HEK293 (cell line): ENCODE data around the gene CWF19L2.

ENCODE experiments used
- CTCF ChIA-PET: fragments of 350-600 bp; formaldehyde crosslinking; extraction: SDS; loops from one replicate; lab custom pipeline; 2021; ENCODE audit warnings: antibody characterized with exemption; lab: Yijun Ruan, JAX
- POLR2A ChIA-PET: fragments of 300-600 bp; formaldehyde crosslinking; extraction: SDS; loops from one replicate; lab custom pipeline; 2020; ENCODE audit warnings: antibody characterized with exemption, inconsistent platforms; lab: Yijun Ruan, JAX
- H3K27ac ChIP-seq: fragments of 200-500 bp; sonication (Bioruptor generic); 2 replicates; pipeline ENCODE4 v1.5.1; 2014; ENCODE audit warnings: low read depth, low read length, control low read depth, inconsistent platforms; ENCODE audit errors: extremely low read depth
- H3K36me3 ChIP-seq, 2 experiments: fragments of 200-500 bp in 1 of 2; sonication (Bioruptor generic) in 1 of 2; 1 replicate in 1 of 2; 2 replicates in 1 of 2; pipeline ENCODE4 v1.5.1; 2014 to 2017; ENCODE audit warnings: inconsistent platforms in 2 of 2, low read length in 2 of 2; ENCODE audit not compliant: control insufficient read depth in 2 of 2, insufficient read depth in 1 of 2
- H3K4me1 ChIP-seq: fragments of 200-500 bp; sonication (Bioruptor generic); 2 replicates; pipeline ENCODE4 v1.5.1; 2014; ENCODE audit warnings: mild to moderate bottlenecking, low read length, inconsistent platforms; ENCODE audit not compliant: control insufficient read depth, insufficient read depth
- H3K4me3 ChIP-seq: 2 replicates; pipeline ENCODE4 v1.5.1; 2011; ENCODE audit warnings: low read depth, mild to moderate bottlenecking, control low read depth, low read length, moderate library complexity
- H3K9me3 ChIP-seq: fragments of 200-500 bp; sonication (Bioruptor generic); 2 replicates; pipeline ENCODE4 v1.5.1; 2014; ENCODE audit warnings: low read depth, low read length, inconsistent platforms; ENCODE audit not compliant: control insufficient read depth, insufficient read depth
- FEZF1 ChIP-seq: fragments of 450-650 bp; formaldehyde crosslinking; IDR thresholded peaks from 2 replicates; pipeline ENCODE4 v1.5.1; 2016; ENCODE audit warnings: missing biosample characterization, missing genetic modification characterization
- GLI4 ChIP-seq: fragments of 450-650 bp; formaldehyde crosslinking; IDR thresholded peaks from 2 replicates; pipeline ENCODE4 v1.5.1; 2016; ENCODE audit warnings: missing biosample characterization, missing genetic modification characterization
- IKZF3 ChIP-seq: fragments of 450-650 bp; IDR thresholded peaks from 2 replicates; pipeline ENCODE4 v1.5.0; 2018; ENCODE audit warnings: missing biosample characterization, mild to moderate bottlenecking, missing genetic modification characterization, moderate library complexity
- KLF10 ChIP-seq: fragments of 450-650 bp; IDR thresholded peaks from 2 replicates; pipeline ENCODE4 v1.5.1; 2018; ENCODE audit warnings: missing biosample characterization, mild to moderate bottlenecking, missing genetic modification characterization
- RBAK ChIP-seq: fragments of 450-650 bp; formaldehyde crosslinking; IDR thresholded peaks from 2 replicates; pipeline ENCODE4 v1.5.1; 2016; ENCODE audit warnings: missing biosample characterization, missing genetic modification characterization
- REST ChIP-seq: fragments of 450-650 bp; formaldehyde crosslinking; IDR thresholded peaks from 2 replicates; pipeline ENCODE4 v1.5.1; 2016; ENCODE audit warnings: missing biosample characterization, missing genetic modification characterization
- TCF7L2 ChIP-seq: IDR thresholded peaks from 2 replicates; pipeline ENCODE4 v1.6.1; 2011; ENCODE audit warnings: low read depth, mild to moderate bottlenecking, inconsistent platforms, low read length, moderate library complexity, borderline replicate concordance
- ZBTB1 ChIP-seq: fragments of 450-650 bp; formaldehyde crosslinking; IDR thresholded peaks from 2 replicates; pipeline ENCODE4 v1.5.1; 2016; ENCODE audit warnings: missing biosample characterization, missing genetic modification characterization
- ZFP3 ChIP-seq: fragments of 450-650 bp; formaldehyde crosslinking; IDR thresholded peaks from 2 replicates; pipeline ENCODE4 v1.5.1; 2016; ENCODE audit warnings: low read depth, missing biosample characterization, missing genetic modification characterization
- ZNF121 ChIP-seq: fragments of 450-650 bp; formaldehyde crosslinking; IDR thresholded peaks from 2 replicates; pipeline ENCODE4 v1.5.1; 2016; ENCODE audit warnings: missing biosample characterization, missing genetic modification characterization
- ZNF16 ChIP-seq: fragments of 450-650 bp; formaldehyde crosslinking; IDR thresholded peaks from 2 replicates; pipeline ENCODE4 v1.5.1; 2016; ENCODE audit warnings: low read depth, missing biosample characterization, missing genetic modification characterization
- ZNF214 ChIP-seq: fragments of 450-650 bp; formaldehyde crosslinking; IDR thresholded peaks from 2 replicates; pipeline ENCODE4 v1.5.1; 2017; ENCODE audit warnings: missing biosample characterization, mild to moderate bottlenecking, missing genetic modification characterization, borderline replicate concordance
- ZNF239 ChIP-seq: fragments of 450-650 bp; formaldehyde crosslinking; IDR thresholded peaks from 2 replicates; pipeline ENCODE4 v1.5.1; 2016; ENCODE audit warnings: missing biosample characterization, missing genetic modification characterization
- ZNF248 ChIP-seq: fragments of 450-650 bp; formaldehyde crosslinking; IDR thresholded peaks from 2 replicates; pipeline ENCODE4 v1.5.1; 2017; ENCODE audit warnings: missing biosample characterization, missing genetic modification characterization
- ZNF311 ChIP-seq: fragments of 450-650 bp; formaldehyde crosslinking; IDR thresholded peaks from 2 replicates; pipeline ENCODE4 v1.5.1; 2017; ENCODE audit warnings: missing biosample characterization, missing genetic modification characterization, borderline replicate concordance
- ZNF362 ChIP-seq: fragments of 450-650 bp; formaldehyde crosslinking; IDR thresholded peaks from 2 replicates; pipeline ENCODE4 v1.5.1; 2016; ENCODE audit warnings: missing biosample characterization, missing genetic modification characterization
- ZNF571 ChIP-seq: fragments of 450-650 bp; formaldehyde crosslinking; IDR thresholded peaks from 2 replicates; pipeline ENCODE4 v1.5.0; 2017; ENCODE audit warnings: missing biosample characterization, missing genetic modification characterization
- ZNF654 ChIP-seq: fragments of 450-650 bp; formaldehyde crosslinking; IDR thresholded peaks from 2 replicates; pipeline ENCODE4 v1.5.1; 2016; ENCODE audit warnings: low read depth, missing biosample characterization, missing genetic modification characterization
- ZNF701 ChIP-seq: fragments of 450-650 bp; formaldehyde crosslinking; IDR thresholded peaks from 2 replicates; pipeline ENCODE4 v1.5.1; 2016; ENCODE audit warnings: missing biosample characterization, missing genetic modification characterization
- ZNF707 ChIP-seq: fragments of 450-650 bp; formaldehyde crosslinking; IDR thresholded peaks from 2 replicates; pipeline ENCODE4 v1.5.1; 2016; ENCODE audit warnings: missing biosample characterization, missing genetic modification characterization
- ZNF747 ChIP-seq: fragments of 450-650 bp; formaldehyde crosslinking; IDR thresholded peaks from 2 replicates; pipeline ENCODE4 v1.5.1; 2016; ENCODE audit warnings: missing biosample characterization, missing genetic modification characterization
- ZNF837 ChIP-seq: fragments of 450-650 bp; formaldehyde crosslinking; IDR thresholded peaks from 2 replicates; pipeline ENCODE4 v1.5.1; 2016; ENCODE audit warnings: missing biosample characterization, missing genetic modification characterization
- ZSCAN18 ChIP-seq: fragments of 450-650 bp; formaldehyde crosslinking; IDR thresholded peaks from 2 replicates; pipeline ENCODE4 v1.5.1; 2016; ENCODE audit warnings: missing biosample characterization, missing genetic modification characterization
- ZSCAN30 ChIP-seq: fragments of 450-650 bp; IDR thresholded peaks from 2 replicates; pipeline ENCODE4 v1.5.1; 2018; ENCODE audit warnings: missing biosample characterization, mild to moderate bottlenecking, missing genetic modification characterization, moderate library complexity
- TF ChIP-seq, protein P1 (sequence below): fragments of 450-650 bp; formaldehyde crosslinking; IDR thresholded peaks from 2 replicates; pipeline ENCODE4 v1.5.1; 2016; ENCODE audit warnings: missing biosample characterization, missing genetic modification characterization
- TF ChIP-seq, protein P2 (sequence below): fragments of 450-650 bp; formaldehyde crosslinking; IDR thresholded peaks from 2 replicates; pipeline ENCODE4 v1.5.1; 2016; ENCODE audit warnings: missing biosample characterization, missing genetic modification characterization

The CWF19L2 gene

DNA sequence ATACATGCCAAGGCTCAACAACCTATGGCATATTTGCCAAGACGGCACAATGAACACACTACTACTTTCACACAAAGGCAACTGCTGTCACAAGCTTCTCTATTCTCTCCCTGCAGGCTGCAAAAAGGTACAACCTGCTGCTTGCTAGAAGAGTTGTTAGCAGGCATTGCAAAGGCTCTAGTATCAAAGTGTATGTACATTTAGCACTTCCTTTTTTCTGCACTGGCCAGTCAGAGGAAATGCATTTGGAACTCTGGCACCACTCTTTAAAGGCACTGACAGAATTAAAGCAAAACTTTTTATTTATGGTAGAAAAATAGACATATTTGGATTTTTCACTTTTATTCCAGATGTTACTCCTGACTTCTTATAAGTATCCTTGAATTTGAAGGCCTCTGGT is 125.9 kb downstream of the CWF19L2 start (continued):
- TF ChIP-seq, protein P1, sequence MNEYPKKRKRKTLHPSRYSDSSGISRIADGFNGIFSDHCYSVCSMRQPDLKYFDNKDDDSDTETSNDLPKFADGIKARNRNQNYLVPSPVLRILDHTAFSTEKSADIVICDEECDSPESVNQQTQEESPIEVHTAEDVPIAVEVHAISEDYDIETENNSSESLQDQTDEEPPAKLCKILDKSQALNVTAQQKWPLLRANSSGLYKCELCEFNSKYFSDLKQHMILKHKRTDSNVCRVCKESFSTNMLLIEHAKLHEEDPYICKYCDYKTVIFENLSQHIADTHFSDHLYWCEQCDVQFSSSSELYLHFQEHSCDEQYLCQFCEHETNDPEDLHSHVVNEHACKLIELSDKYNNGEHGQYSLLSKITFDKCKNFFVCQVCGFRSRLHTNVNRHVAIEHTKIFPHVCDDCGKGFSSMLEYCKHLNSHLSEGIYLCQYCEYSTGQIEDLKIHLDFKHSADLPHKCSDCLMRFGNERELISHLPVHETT (tag by site-specific recombination), result no peak
- TF ChIP-seq ZNF239 (tag by site-specific recombination), result no peak
- no peak for TF ChIP-seq ZNF362 (tag by site-specific recombination)
- TF ChIP-seq ZNF311 (tag by site-specific recombination), result no peak
- TF ChIP-seq ZFP3, result no peak
- no peak for TF ChIP-seq ZNF654 (tag by site-specific recombination)
- TF ChIP-seq REST (tag by site-specific recombination), result no peak
- no peak for TF ChIP-seq ZNF707 (tag by site-specific recombination)
- no peak for TF ChIP-seq TCF7L2

DNA sequence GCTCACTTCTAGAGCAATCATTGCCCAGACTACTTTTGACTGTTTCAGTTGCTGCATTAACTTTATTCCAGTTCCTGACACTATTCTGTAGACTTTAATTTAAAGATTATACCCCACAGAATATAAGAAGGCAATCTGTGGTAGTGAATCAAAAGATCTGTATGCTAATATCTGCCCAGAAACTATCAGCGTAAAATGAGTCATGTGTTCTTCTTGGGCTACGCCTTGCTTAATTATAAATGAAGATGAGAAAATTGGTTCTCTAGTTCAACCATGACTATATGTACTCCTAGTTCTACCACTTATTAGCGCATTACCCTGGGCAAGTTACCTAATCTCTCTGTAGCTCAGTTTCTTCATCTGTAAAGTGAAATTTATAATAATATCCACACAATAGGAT is 128.5 kb downstream of the CWF19L2 start:
- ChIA-PET CTCF (no interaction called here), POLR2A (no interaction called here)
- Histone ChIP-seq H3K4me3 (no peak overlapping the region), H3K4me1 (no peaks in the 10 kb centered on the region), H3K27ac (no peak overlapping the region), H3K36me3 (peaks cover 0 to 17% of the 10 kb centered on the region in 2 experiments; a peak in 1 of 3 replicates), H3K9me3 (no peaks in the 10 kb centered on the region)
- no peak for TF ChIP-seq ZNF121 (tag by site-specific recombination)
- TF ChIP-seq KLF10 (tag by site-specific recombination), result no peak
- no peak for TF ChIP-seq IKZF3 (tag by site-specific recombination)
- TF ChIP-seq ZNF214, result no peak
- TF ChIP-seq RBAK (tag by site-specific recombination), result no peak
- TF ChIP-seq ZNF701 (tag by site-specific recombination), result no peak
- TF ChIP-seq ZNF16 (tag by site-specific recombination), result no peak
- TF ChIP-seq FEZF1, result no peak
- TF ChIP-seq ZBTB1 (tag by site-specific recombination), result no peak
- TF ChIP-seq ZNF837, result no peak
- TF ChIP-seq ZNF248 (tag by site-specific recombination), result no peak

- Histone ChIP-seq H3K4me3 (no peak overlapping the region), H3K4me1 (no peaks in the 10 kb centered on the region), H3K9me3 (no peaks in the 10 kb centered on the region), H3K27ac (no peak overlapping the region), H3K36me3 (peaks cover 0 to 15% of the 10 kb centered on the region in 2 experiments; a peak in 1 of 3 replicates)
- CTCF ChIA-PET, result interaction anchor here (0.6 kb wide), 1 partner anchor 232 kb away, joined by 4 read pairs; no protein-coding TSS in a partner anchor
- POLR2A ChIA-PET, result no interaction called here
- TF ChIP-seq, protein P2, sequence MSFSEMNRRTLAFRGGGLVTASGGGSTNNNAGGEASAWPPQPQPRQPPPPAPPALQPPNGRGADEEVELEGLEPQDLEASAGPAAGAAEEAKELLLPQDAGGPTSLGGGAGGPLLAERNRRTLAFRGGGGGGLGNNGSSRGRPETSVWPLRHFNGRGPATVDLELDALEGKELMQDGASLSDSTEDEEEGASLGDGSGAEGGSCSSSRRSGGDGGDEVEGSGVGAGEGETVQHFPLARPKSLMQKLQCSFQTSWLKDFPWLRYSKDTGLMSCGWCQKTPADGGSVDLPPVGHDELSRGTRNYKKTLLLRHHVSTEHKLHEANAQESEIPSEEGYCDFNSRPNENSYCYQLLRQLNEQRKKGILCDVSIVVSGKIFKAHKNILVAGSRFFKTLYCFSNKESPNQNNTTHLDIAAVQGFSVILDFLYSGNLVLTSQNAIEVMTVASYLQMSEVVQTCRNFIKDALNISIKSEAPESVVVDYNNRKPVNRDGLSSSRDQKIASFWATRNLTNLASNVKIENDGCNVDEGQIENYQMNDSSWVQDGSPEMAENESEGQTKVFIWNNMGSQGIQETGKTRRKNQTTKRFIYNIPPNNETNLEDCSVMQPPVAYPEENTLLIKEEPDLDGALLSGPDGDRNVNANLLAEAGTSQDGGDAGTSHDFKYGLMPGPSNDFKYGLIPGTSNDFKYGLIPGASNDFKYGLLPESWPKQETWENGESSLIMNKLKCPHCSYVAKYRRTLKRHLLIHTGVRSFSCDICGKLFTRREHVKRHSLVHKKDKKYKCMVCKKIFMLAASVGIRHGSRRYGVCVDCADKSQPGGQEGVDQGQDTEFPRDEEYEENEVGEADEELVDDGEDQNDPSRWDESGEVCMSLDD, result no peak
- TF ChIP-seq GLI4 (tag by site-specific recombination) (no peak), ZNF747 (tag by site-specific recombination) (no peak), ZNF571 (tag by site-specific recombination) (no peak), ZSCAN18 (tag by site-specific recombination) (no peak), ZSCAN30 (tag by site-specific recombination) (no peak)
Observed at GRCh38 chr11:107316426-107316825, 141.2 kb downstream of the CWF19L2 start.
